HG03039 (cell line): ENCODE measurements around the gene MRPL51.
"Not testable (repeated sequence)": the region's sequence is repeated elsewhere in the genome, so short reads cannot be mapped to it uniquely, and the experiment has no call there.

Experiments
- ATAC-seq: cut with Tn5 transposase; IDR thresholded peaks from one replicate; pipeline ENCODE4 v1.9.1; 2021; ENCODE audit warnings: mild to moderate bottlenecking, moderate library complexity; ENCODE audit not compliant: unreplicated experiment

Gene MRPL51

DNA sequence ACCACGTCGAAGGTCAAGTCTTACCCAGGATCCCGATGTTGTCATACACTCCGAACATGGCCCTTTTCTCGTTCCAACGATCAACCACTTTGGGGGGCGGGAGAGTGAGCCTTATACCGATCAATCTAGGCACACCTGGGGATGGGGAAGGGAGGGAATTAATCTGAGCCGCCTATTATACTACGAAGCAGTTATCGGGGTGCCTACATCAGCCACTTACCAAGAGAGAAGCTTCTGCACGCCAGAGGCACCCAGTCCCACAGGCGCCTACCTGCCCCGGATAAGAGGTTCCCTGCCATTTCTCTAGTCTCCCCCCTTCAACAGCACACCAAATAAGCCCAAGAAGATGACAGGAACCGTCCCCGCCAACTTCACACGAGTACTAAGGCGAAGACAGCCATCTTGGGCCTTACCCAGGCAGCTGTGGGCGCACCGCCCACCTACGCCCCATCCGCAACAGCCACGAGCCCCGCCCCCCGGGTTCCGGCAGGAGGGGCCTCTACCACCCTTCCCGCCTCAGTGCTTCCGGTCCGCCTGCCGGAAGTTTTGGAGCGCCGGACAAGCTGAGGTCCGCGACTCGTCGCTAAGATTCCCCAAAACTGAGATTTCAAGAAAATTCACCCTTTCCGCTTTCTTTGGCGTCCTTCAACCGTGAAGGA is at the start of gene MRPL51:
MRPL51 (minus strand) TSS at position 425 of the 659 bp plus-strand sequence; CDS start at position 299, 126 bp downstream.
- peak; percentile 57 for ATAC-seq

DNA sequence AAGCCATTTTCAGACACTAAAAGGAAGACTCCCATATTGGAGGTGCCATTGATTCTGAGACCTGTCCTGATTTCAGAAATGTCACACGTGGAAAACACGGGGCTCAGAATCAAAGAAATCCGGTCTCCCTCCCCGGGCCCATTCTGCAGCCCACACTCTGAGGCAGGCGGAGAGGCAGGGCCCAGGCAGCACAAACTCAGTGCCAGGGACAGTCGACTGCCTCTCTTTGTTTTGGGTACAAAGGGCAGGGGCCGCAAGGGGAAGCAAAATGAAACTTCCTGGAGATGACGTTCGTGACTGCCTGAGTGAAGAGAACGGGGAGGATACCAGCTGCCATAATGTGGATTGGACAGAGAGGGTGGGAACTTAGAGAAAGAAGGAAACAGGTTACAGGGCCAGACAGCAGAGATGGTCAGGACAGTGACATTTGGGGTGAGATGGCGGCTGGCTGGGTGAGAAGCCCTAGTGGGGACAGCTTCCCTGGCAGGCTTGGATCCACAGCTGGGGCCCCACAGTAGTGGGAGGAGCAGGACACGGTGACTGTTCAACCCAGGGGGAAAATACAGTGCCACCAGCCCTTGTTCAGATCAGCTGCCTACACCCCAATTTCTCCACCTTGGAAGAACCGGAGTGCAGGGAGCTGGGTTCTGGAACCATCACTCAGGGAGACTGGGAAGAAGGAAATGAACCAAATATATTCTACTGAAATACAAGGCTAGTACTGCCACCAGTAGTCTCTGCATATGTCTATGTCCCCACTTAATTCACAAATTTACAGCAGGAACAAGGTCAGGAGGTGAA is 49.3 kb upstream of the MRPL51 start:
- ATAC-seq: no peak

DNA sequence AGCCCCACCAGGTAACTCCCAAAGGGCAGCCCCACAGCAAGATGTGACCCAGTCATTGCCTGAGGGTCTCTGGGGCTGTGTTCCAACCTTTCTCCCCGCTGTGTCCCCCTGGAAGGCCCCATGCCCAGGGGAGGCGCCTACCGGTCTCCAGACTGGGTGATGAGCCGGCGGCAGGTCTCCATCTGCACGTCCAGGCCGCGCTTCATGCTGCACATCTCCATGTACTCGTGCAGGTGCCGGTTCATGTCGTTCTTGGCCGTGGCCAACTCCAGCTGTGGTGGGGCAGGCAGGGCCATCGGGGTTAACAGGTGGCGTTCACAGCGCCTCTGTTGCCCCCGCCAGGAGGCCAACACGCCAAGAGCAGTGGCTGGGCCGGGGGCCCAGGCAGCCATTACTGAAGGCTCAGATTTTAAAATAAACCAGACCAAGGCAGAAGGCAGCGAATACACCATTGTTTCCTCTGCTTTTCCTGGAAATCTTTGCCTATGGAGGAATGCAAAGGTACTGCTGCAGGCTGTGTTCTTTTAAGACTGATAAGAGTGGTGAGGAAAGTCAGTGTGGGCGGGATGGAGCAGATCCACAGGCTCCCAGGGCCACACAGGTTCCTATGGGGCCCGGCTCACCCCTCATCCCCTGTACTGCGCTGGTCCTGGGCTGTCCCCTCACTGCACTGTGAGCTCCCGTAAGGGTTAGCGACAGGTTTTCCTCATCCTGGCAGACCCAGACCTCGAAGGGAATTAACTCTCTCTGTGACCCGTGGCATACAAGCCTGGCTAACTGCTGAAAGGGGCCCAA is 48.5 kb upstream of the MRPL51 start:
- ATAC-seq: no peak

DNA sequence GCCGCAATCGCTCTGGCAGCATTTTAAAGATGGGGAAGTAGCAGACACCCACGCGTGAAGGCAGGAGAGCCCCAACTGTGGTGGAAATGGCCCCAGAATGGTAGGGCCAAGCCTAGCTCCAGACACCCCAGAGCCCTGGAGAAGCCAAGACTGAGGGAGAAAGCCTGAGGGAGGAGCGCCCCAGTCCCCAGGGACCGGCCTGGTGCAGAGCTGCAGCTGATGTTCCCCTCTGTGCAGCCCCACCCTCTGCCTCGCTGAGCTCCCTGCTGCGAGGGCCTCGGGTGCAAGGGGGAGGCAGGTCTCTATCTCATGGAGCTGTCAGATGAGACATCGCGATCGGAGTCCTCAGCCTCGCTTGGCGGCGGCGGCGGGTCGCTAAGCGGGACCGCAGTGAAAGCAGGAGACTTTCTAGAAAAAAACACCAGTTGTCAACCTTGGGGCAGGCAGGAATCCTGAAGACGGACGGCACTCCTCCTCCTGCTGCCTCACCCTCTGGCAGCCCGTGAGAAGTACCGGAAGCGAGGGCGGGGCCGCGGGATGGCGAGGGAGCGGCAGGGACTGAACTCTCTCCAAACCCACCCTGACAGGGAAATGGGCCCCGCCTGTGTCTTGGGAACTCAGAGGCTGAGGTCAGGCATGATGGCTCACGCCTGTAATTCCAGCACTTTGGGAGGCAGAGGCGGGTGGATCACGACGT is 47.3 kb upstream of the MRPL51 start:
- no peak for ATAC-seq

DNA sequence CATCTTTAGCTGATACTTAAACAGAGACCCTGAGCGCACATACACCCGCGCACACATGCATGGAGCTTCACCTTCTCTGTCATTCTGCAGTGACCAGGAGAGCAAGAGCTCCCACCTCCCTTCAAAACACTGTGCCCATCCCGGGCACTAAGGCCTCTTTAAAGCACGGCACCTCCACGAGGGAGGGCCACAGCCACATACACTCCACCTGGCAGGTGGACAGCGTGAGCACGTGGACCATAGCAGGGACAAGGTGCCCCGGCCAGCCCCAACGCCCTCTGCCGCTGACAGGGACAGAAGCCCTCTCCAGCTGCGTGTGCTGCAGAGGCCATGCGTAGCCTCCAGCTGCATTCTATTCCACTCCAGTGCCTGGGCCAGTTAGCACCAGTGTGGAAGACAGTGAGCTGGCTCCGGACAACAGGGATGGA is 46.7 kb upstream of the MRPL51 start:
- ATAC-seq: no peak

DNA sequence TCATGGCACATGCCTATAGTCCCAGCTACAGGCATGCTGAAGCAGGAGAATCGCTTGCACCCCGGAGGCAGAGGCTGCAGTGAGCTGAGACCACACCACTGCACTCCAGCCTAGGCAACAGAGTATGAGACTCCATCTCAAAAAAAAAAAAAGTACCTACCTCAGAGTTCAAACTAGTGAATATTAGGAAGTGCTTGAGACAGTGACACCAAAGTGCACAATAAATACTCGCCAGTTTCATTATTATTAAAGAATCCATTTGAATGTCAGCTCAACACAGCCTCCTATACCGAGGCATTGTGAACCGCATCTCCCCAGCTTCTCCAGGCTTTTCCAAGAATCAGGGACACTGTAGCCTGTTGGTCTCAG is 46.2 kb upstream of the MRPL51 start:
- no peak for ATAC-seq

DNA sequence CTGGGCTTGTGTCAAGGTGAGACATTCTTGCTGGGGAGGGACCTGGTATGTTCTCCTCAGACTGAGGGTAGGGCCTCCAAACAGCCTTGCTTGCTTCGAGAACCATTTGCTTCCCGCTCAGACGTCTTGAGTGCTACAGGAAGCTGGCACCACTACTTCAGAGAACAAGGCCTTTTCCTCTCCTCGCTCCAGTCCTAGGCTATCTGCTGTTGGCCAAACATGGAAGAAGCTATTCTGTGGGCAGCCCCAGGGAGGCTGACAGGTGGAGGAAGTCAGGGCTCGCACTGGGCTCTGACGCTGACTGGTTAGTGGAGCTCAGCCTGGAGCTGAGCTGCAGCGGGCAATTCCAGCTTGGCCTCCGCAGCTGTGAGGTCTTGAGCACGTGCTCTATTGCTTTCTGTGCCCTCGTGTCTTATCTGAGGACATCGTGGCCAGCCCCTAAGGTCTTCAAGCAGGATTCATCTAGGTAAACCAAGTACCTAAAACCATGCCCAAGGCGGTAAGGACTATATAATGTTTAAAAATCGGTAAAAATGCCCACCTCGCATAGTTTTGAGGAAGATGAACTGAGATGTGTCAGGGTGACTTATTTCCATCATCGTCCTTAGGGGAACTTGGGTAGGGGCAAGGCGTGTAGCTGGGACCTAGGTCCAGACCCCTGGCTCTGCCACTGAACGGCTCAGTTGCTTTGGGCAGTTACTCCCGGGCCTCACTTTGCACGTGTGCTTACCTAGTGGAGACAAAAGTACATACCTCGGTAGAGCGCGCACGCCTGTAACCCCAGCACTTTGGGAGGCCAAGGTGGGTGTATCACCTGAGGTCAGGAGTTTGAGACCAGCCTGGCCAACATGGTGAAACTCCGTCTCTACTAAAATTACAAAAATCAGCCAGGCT is 45.6 kb upstream of the MRPL51 start:
- no peak for ATAC-seq

DNA sequence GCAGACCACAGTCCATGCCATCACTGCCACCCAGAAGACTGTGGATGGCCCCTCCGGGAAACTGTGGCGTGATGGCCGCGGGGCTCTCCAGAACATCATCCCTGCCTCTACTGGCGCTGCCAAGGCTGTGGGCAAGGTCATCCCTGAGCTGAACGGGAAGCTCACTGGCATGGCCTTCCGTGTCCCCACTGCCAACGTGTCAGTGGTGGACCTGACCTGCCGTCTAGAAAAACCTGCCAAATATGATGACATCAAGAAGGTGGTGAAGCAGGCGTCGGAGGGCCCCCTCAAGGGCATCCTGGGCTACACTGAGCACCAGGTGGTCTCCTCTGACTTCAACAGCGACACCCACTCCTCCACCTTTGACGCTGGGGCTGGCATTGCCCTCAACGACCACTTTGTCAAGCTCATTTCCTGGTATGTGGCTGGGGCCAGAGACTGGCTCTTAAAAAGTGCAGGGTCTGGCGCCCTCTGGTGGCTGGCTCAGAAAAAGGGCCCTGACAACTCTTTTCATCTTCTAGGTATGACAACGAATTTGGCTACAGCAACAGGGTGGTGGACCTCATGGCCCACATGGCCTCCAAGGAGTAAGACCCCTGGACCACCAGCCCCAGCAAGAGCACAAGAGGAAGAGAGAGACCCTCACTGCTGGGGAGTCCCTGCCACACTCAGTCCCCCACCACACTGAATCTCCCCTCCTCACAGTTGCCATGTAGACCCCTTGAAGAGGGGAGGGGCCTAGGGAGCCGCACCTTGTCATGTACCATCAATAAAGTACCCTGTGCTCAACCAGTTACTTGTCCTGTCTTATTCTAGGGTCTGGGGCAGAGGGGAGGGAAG is 44.7 kb upstream of the MRPL51 start:
- not testable (repeated sequence) for ATAC-seq

DNA sequence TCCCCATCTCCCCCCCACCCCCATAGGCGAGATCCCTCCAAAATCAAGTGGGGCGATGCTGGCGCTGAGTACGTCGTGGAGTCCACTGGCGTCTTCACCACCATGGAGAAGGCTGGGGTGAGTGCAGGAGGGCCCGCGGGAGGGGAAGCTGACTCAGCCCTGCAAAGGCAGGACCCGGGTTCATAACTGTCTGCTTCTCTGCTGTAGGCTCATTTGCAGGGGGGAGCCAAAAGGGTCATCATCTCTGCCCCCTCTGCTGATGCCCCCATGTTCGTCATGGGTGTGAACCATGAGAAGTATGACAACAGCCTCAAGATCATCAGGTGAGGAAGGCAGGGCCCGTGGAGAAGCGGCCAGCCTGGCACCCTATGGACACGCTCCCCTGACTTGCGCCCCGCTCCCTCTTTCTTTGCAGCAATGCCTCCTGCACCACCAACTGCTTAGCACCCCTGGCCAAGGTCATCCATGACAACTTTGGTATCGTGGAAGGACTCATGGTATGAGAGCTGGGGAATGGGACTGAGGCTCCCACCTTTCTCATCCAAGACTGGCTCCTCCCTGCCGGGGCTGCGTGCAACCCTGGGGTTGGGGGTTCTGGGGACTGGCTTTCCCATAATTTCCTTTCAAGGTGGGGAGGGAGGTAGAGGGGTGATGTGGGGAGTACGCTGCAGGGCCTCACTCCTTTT is 44.0 kb upstream of the MRPL51 start:
- no peak for ATAC-seq

DNA sequence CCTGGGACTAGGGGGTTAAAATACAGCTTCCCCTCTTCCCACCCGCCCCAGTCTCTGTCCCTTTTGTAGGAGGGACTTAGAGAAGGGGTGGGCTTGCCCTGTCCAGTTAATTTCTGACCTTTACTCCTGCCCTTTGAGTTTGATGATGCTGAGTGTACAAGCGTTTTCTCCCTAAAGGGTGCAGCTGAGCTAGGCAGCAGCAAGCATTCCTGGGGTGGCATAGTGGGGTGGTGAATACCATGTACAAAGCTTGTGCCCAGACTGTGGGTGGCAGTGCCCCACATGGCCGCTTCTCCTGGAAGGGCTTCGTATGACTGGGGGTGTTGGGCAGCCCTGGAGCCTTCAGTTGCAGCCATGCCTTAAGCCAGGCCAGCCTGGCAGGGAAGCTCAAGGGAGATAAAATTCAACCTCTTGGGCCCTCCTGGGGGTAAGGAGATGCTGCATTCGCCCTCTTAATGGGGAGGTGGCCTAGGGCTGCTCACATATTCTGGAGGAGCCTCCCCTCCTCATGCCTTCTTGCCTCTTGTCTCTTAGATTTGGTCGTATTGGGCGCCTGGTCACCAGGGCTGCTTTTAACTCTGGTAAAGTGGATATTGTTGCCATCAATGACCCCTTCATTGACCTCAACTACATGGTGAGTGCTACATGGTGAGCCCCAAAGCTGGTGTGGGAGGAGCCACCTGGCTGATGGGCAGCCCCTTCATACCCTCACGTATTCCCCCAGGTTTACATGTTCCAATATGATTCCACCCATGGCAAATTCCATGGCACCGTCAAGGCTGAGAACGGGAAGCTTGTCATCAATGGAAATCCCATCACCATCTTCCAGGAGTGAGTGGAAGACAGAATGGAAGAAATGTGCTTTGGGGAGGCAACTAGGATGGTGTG is 43.1 kb upstream of the MRPL51 start:
- ATAC-seq: no peak

DNA sequence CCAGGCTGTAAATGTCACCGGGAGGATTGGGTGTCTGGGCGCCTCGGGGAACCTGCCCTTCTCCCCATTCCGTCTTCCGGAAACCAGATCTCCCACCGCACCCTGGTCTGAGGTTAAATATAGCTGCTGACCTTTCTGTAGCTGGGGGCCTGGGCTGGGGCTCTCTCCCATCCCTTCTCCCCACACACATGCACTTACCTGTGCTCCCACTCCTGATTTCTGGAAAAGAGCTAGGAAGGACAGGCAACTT is 42.6 kb upstream of the MRPL51 start:
- ATAC-seq: no peak

DNA sequence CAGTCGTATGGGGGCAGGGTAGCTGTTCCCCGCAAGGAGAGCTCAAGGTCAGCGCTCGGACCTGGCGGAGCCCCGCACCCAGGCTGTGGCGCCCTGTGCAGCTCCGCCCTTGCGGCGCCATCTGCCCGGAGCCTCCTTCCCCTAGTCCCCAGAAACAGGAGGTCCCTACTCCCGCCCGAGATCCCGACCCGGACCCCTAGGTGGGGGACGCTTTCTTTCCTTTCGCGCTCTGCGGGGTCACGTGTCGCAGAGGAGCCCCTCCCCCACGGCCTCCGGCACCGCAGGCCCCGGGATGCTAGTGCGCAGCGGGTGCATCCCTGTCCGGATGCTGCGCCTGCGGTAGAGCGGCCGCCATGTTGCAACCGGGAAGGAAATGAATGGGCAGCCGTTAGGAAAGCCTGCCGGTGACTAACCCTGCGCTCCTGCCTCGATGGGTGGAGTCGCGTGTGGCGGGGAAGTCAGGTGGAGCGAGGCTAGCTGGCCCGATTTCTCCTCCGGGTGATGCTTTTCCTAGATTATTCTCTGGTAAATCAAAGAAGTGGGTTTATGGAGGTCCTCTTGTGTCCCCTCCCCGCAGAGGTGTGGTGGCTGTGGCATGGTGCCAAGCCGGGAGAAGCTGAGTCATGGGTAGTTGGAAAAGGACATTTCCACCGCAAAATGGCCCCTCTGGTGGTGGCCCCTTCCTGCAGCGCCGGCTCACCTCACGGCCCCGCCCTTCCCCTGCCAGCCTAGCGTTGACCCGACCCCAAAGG is 42.1 kb upstream of the MRPL51 start:
- ATAC-seq: peak; percentile 3

DNA sequence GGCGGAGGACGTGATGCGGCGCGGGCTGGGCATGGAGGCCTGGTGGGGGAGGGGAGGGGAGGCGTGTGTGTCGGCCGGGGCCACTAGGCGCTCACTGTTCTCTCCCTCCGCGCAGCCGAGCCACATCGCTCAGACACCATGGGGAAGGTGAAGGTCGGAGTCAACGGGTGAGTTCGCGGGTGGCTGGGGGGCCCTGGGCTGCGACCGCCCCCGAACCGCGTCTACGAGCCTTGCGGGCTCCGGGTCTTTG is 41.6 kb upstream of the MRPL51 start:
- no peak for ATAC-seq

DNA sequence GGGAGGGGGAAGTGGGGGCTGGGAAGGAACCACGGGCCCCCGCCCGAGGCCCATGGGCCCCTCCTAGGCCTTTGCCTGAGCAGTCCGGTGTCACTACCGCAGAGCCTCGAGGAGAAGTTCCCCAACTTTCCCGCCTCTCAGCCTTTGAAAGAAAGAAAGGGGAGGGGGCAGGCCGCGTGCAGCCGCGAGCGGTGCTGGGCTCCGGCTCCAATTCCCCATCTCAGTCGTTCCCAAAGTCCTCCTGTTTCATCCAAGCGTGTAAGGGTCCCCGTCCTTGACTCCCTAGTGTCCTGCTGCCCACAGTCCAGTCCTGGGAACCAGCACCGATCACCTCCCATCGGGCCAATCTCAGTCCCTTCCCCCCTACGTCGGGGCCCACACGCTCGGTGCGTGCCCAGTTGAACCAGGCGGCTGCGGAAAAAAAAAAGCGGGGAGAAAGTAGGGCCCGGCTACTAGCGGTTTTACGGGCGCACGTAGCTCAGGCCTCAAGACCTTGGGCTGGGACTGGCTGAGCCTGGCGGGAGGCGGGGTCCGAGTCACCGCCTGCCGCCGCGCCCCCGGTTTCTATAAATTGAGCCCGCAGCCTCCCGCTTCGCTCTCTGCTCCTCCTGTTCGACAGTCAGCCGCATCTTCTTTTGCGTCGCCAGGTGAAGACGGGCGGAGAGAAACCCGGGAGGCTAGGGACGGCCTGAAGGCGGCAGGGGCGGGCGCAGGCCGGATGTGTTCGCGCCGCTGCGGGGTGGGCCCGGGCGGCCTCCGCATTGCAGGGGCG is 41.0 kb upstream of the MRPL51 start, which contains the start of gene GAPDH:
GAPDH (plus strand) TSS at position 595 of the 772 bp plus-strand sequence. CDS start 316 bp downstream, outside the sequence.
- peak; percentile 51 for ATAC-seq

DNA sequence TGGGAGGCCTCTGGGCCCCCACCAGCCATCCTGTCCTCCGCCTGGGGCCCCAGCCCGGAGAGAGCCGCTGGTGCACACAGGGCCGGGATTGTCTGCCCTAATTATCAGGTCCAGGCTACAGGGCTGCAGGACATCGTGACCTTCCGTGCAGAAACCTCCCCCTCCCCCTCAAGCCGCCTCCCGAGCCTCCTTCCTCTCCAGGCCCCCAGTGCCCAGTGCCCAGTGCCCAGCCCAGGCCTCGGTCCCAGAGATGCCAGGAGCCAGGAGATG is 40.5 kb upstream of the MRPL51 start:
- ATAC-seq: no peak

DNA sequence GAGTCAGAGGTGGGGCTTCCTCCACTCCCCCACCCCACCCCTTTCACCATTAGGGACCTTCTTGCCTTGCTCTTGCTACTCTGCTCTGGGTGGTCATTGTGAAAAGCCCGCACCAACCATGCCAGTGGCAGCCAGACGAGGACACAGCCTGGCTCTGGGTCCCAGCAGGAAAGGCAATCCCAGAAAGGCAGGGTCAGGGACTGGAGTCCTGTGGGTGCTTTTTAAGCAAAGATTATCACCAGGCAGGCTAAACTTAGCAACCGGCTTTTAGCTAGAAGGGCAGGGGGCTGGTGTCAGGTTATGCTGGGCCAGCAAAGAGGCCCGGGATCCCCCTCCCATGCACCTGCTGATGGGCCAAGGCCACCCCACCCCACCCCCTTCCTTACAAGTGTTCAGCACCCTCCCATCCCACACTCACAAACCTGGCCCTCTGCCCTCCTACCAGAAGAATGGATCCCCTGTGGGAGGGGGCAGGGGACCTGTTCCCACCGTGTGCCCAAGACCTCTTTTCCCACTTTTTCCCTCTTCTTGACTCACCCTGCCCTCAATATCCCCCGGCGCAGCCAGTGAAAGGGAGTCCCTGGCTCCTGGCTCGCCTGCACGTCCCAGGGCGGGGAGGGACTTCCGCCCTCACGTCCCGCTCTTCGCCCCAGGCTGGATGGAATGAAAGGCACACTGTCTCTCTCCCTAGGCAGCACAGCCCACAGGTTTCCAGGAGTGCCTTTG is 40.0 kb upstream of the MRPL51 start:
- ATAC-seq: peak; percentile 3
